Daoy (cell line): ENCODE results near the gene AARS2. TPM values are rescaled to one million over a fixed set of nuclear protein-coding genes. Genes with fewer than 3 reads are reported as not detected.
"Not testable (repeated sequence)": the region's sequence is repeated elsewhere in the genome, so short reads cannot be mapped to it uniquely, and the experiment has no call there.

Experiments
- DNase-seq: peaks from one replicate; pipeline ENCODE4 v3.0.0-alpha.2; 2015; ENCODE audit warnings: low read depth
- total RNA-seq: library from RNA; depleted of rRNA; stranded (reverse); fragments of >200 nt; shearing (Covaris generic); gene quantifications from 2 replicates; pipeline ENCODE4 v1.2.3, GENCODE V29; 2014

The AARS2 gene
- total RNA-seq, 1 experiment from 2014 or later: 38.2 TPM

GRCh38 chr6:44329858-44330257 lies 16.7 kb upstream of the AARS2 start:
- DNase-seq: no peak

- DNase-seq: not testable (repeated sequence)
These were observed 15.1 kb upstream of the AARS2 start for GRCh38 chr6:44328203-44328602.

GRCh38 chr6:44327760-44328159 lies 14.6 kb upstream of the AARS2 start:
- DNase-seq: no peak

GRCh38 chr6:44327096-44327495 lies 13.9 kb upstream of the AARS2 start:
- no peak for DNase-seq

- no peak for DNase-seq
These were observed 8.1 kb upstream of the AARS2 start for GRCh38 chr6:44321210-44321609.

GRCh38 chr6:44317136-44317631 lies 4.0 kb upstream of the AARS2 start:
- DNase-seq: not testable (repeated sequence)

- no peak for DNase-seq
These were observed 3.3 kb upstream of the AARS2 start for GRCh38 chr6:44316481-44316880.

- DNase-seq: no peak
These were observed 2.8 kb upstream of the AARS2 start for GRCh38 chr6:44315951-44316350.

- no peak for DNase-seq
These were observed 2.4 kb upstream of the AARS2 start for GRCh38 chr6:44315516-44315915.

- DNase-seq: not testable (repeated sequence)
These were observed 1.5 kb upstream of the AARS2 start for GRCh38 chr6:44314657-44315056.

GRCh38 chr6:44311767-44312166 lies 1.4 kb downstream of the AARS2 start:
- DNase-seq: no peak

- DNase-seq: no peak
These were observed 1.8 kb downstream of the AARS2 start for GRCh38 chr6:44311304-44311703.

GRCh38 chr6:44310241-44310640 lies 2.9 kb downstream of the AARS2 start:
- no peak for DNase-seq

GRCh38 chr6:44309631-44310030 lies 3.5 kb downstream of the AARS2 start:
- no peak for DNase-seq

GRCh38 chr6:44309092-44309491 lies 4.1 kb downstream of the AARS2 start:
- DNase-seq: no peak

GRCh38 chr6:44307217-44307616 lies 5.9 kb downstream of the AARS2 start:
- DNase-seq: no peak

GRCh38 chr6:44306710-44307109 lies 6.4 kb downstream of the AARS2 start:
- no peak for DNase-seq

- no peak for DNase-seq
These were observed 7.9 kb downstream of the AARS2 start for GRCh38 chr6:44305200-44305725.

GRCh38 chr6:44304282-44305199 lies 8.6 kb downstream of the AARS2 start:
- peak; percentile 63 for DNase-seq

- no peak for DNase-seq
These were observed 9.3 kb downstream of the AARS2 start for GRCh38 chr6:44303842-44304241.

GRCh38 chr6:44302856-44303255 lies 10.3 kb downstream of the AARS2 start:
- DNase-seq: no peak

- DNase-seq: no peak
These were observed 11.2 kb downstream of the AARS2 start for GRCh38 chr6:44301782-44302564.
